GM21515 (cell line): Measurements from ENCODE around the gene THSD4.

Source experiments
- ATAC-seq: cut with Tn5 transposase; IDR thresholded peaks from one replicate; pipeline ENCODE4 v1.9.1; 2021; ENCODE audit not compliant: unreplicated experiment

THSD4 gene

DNA sequence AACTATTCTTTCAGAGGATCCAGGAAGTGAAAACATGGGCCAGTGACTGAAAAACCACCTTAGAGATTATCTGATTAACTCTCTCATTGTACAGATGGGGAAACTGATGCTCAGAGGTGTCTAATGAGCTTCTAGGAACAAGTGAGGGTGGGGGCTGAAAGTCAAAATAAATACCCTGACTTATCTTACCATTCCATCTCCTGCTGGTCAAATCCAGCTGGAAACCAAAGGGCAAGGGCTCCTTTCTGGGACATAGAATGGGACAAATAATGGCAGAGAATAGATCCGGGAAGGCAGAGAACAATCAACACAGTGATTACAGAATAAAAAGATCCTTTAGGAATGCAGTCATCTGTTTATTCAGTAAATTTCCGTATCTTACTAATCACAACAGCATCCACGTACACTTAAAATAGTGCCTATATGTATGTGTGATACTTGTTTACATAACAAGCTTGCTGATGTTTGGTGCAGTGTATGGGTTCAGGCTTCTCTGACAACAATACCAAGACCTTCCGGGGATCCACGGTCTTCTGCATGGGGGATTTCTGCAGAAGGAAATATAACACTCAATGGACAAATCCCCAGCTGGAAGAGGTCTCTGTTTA lies 173.2 kb downstream of the THSD4 start:
- no peak for ATAC-seq

DNA sequence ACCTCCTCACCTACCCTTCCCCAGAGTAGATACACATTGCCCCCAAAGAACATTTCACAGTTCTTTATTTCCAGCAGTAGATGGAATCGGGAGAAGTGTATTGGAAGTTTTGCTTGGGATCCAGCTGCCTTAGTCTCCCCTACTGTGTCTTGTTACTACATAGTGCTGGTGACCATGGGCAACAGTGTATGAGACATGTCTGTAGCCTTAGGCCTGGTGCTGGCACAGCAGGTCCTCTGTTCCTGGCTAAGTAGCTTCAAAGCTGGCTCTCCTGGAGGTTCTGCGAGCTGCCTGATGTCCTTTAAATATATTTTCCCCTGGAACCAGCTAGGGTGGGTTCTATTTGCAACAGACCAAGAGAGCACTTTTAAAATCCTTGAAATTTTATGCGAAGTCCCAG lies 174.7 kb downstream of the THSD4 start:
- no peak for ATAC-seq

GRCh38 chr15:71290881-71291635 lies 175.8 kb downstream of the THSD4 start:
- no peak for ATAC-seq

DNA sequence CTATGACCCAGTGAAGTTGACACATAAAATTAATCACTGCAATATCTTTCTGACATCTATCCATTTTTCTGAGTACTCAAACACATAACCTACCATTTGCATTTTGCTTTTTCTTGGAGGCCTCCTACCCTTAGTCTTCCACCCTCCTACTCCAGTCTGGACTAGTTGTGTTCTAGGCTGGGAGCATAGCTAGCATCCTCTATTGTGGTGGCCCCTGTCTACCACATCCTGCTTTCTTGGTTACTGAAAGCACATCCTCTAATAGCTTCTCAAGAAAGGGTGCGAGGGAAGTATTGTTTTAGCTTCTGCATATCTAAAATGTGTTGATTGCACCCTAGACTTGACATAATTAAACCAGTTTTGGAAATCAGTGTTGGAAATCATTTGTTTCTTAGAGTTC lies 176.5 kb downstream of the THSD4 start:
- ATAC-seq: no peak

DNA sequence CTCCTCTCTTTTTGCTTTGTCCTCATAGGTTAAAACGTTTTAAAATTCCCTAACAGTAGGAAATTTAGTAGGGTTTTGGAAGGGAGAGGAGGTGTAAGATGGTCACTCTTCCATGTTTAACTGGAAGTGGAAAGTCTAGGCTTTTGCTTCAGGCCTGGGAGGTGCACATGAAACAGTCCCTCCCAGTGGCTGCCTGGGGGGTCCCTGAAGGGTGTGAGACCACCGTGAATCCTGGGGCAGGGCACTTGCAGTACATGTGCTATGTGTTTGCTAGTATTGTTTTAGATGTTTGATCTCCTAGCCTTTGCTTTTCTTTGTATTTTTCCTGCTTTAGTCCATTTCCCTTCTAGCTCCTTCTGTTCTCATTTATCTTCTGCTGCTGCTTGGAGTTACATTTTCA lies 178.5 kb downstream of the THSD4 start:
- ATAC-seq: no peak

DNA sequence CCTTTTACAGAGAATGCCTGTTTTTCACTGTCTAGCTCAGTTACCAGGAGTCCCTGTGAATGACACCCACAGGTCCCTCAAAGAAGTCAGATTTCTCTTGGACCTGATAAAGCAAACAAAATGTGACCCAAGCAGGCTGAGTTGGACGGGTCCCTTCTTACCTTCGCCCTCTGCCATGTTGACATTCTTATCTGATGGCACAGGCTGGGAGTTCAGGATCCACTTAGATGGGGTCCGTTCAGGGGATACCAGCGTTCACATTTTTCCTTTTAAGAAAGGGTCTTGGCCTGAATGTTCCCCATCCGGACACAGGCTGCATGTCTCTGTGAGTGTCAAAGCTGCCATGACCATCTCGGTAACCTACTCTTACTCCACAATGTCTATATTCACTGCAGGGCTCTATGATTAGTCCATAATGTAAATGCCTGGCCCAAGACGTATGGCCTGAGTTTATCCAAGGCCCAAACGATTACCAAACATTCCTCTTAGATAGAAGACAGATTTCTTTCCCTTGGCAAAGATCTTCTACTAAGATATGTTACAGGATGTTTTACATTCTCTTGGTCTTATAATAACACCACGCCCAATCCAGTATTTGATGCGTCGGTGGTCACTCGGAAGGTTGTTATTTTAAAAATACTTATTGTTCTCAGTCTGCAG lies 179.1 kb downstream of the THSD4 start:
- no peak for ATAC-seq

- ATAC-seq: no peak
These were observed 179.8 kb downstream of the THSD4 start for GRCh38 chr15:71294911-71295602.

DNA sequence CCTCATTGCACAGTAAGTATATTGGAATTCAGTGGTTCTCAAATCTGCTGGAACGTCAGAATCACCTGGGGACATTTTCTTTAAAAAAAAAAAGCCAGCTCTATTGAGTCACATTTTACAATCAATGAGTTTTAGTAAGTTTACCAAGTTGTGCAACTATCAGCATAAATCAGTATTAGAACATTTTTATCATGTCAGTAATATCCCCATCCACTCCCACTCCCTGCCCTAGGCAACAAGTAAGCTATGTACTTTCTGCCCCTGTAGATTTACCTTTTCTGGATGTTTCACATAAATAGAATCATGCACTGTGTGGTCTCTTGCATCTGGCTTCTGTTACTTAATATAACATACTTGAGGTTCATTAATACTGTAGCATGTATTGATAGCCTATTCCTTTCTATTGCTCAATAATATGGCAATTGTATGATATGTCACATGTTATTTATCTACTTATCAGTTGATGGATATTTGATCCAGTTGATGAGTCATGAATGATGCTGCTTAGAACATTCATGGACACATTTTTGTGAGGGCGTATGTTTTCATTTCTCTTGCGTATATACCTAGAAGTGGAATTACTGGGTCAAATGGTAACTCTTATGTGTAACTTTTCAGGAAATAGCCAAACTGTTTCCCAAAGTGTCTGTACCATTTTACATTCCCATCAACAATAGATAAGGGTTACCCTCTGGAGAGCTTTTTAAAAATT lies 180.5 kb downstream of the THSD4 start:
- no peak for ATAC-seq

- no peak for ATAC-seq
These were observed 181.0 kb downstream of the THSD4 start for GRCh38 chr15:71296315-71296679.

DNA sequence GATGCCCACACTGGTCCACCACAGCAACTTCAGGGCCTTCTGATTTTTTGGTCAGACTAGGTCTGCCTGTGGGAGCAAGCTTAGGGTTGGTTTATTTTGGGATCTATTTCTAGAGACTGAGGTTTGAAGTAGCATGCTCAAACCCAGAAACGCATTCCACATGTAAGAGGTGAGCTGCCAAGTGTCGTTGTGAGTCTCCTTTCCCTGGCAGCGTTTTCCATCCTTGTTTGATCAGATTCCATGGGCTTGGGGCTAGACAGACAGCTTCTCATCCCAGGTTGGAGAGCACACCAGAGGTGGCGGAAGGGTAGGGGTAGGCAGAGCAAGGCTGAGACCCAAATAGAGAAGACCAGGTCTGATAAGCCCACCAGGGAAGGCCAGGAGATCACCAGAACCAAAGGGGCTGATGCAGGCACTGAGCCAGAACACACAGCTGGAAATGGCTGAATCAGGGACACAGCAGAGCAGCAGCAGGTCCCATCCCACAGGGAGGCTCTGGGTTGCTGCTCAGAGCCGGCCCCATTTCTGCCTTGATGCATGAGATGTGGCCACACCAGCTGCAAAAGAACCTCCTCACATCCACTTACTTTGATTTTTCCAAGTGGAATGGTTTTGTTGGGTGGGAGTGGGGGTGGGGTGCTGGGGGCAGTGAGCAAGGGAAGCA lies 186.8 kb downstream of the THSD4 start:
- ATAC-seq: no peak

- no peak for ATAC-seq
These were observed 187.7 kb downstream of the THSD4 start for GRCh38 chr15:71302861-71303410.

DNA sequence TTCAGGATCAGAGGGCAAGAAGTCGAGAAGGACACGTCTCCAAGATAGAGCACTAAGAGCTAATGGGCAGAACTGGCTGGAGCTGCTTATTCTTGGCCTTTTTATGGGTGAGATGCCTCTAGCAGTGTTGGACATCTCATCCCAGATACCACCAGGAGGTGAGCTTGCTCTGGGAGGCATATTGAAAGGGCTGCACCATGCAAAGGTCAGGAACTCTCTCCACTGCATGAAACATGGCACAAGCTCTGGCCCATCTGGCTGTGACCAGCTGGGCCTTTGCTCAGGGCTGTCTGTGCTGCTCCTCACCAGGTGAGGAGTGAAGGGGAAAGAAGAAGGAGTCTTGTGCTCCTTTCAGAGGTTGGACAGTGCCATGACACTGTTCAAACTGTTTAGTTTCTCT lies 188.7 kb downstream of the THSD4 start:
- no peak for ATAC-seq

- no peak for ATAC-seq
These were observed 189.4 kb downstream of the THSD4 start for GRCh38 chr15:71304681-71305080.

GRCh38 chr15:71306538-71306937 lies 191.3 kb downstream of the THSD4 start:
- no peak for ATAC-seq

DNA sequence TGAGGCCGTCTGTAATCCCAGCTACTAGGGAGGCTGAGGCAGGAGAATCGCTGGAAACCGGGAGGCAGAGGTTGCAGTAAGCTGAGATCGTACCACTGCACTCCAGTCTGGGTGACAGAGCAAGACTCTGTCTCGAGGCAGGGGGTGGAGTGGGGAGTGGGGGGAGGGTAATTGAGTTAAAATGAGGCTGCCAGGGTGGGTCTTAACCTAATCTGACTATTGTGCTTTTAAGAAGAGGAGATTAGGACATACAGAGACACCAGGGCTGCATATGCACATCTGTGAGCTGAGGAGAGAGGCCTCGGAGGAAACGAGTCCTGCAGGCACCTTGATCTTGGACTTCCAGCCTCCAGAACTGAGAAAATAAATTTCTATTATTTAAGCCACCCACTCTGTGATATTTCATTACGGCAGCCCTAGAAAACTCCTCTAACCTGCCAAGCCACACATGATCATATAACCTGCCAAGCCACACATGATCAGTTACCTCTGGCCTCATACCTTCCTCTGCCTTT lies 197.0 kb downstream of the THSD4 start:
- no peak for ATAC-seq

- no peak for ATAC-seq
These were observed 197.6 kb downstream of the THSD4 start for GRCh38 chr15:71312731-71313460.

- no peak for ATAC-seq
These were observed 198.5 kb downstream of the THSD4 start for GRCh38 chr15:71313806-71314205.

- ATAC-seq: no peak
These were observed 199.8 kb downstream of the THSD4 start for GRCh38 chr15:71314956-71315537.

DNA sequence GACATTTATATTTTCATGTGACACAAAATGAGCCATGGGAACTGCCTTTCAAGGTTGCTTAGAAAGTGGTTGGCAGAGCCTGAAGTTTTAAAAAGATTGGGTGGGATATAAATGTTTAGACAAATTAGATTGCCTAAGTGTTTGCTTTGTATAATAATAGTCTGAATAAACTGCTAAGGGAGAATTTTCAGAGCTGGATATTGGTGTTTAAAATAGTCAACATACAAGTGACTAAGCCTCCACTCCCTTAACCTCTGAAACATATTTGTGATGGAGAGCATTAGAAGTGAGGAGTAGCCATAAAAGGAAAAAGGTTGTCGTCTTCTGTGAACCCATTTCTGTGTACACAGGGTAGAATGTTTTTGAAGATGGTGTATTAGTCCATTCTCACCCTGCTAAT lies 201.6 kb downstream of the THSD4 start:
- no peak for ATAC-seq
